Measurements from ENCODE around the gene UXS1.

UXS1 gene

DNA sequence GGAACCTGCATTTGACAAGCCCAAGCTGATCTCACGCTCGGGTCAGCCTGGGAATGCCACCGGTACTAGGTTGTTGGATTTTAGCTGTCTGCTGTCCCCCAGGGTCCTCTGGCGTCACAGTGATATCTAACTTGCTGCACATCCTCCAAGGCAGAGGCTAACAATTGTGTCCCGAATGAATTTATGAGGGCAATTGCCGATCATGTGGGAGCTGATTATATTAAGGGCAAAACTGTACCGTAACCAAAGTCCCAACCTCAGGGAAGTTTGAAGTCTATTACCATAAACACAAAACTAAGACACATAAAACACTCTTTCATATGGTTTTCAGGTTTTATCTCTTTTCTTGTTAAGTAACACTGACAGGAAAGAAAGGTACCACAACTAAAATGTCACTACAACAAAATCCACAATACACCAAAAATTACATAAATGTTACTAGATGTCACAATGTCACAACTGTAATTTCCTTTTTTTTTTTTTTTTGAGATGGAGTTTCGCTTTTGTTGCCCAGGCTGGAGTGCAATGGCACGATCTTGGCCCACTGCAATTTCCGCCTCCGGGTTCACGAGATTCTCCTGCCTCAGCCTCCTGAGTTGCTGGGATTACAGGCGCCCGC is 6.7 kb downstream of the UXS1 start:
- DNase-seq, result no peak

- no peak for DNase-seq
Observed at GRCh38 chr2:106185475-106186184, 8.5 kb downstream of the UXS1 start.

DNA sequence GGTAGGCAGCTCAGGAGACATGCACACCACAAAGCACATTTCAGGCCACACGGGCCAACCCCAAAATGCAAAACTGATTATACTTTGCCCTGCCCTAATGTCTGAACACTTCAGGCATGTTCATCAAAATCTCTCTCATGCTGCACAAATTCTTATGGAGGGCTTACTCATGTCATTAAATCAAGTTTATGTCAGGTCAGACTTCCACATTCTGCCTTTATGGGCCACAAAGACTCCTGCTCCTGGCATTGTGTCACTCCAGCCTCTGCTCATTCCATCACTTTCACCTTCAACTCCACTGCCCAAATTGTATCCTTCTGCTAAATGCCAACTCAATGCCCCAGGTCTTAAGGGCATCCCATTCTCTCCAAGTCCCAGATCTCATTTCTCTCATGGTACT is 9.2 kb downstream of the UXS1 start:
- no peak for DNase-seq

DNA sequence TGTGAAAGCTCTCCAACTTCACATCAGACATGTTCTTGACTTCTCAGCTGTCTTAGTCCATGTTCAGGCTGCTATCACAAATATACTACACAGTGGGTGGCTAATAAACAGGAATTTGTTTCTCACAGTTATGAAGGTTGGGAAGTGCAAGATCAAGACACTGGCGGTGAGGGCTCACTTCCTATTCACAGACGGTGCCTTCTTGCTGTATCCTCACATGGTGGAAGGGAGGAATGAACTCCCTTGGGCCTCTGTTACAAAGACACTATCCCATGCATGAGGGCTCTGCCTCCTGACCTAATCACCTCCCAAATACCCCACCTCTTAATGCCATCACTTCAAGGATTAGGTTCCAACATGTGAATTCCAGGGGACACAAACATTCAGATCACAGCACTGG is 9.7 kb downstream of the UXS1 start:
- no peak for DNase-seq

DNA sequence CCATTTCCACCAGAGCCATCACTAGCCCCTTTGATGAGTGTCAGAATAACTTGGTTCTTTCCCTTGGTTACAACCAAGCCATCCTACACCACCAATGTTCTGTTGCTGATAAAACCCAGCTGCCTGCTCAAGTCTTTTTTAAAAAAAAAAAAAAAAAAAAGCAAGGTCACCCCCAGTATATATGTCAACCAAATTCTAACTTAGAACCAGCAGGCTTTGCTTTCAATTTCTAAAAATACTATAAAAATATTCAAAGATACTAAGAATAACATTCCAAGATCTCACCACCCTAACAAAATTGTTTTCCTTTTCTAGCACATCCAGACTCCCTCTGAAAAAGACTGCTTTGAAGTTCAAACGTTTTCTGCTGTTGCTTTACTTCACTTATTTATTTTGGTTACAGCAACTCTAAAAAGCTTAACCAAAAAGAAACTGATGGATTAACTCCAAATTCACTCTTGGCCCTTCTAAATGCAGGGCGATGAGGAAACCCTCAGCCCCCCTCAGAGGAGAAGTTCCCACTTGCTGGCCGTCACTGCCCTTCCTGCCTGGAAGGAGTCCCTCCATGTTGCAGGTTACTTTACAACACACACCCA is 10.9 kb downstream of the UXS1 start:
- DNase-seq, result no peak

DNA sequence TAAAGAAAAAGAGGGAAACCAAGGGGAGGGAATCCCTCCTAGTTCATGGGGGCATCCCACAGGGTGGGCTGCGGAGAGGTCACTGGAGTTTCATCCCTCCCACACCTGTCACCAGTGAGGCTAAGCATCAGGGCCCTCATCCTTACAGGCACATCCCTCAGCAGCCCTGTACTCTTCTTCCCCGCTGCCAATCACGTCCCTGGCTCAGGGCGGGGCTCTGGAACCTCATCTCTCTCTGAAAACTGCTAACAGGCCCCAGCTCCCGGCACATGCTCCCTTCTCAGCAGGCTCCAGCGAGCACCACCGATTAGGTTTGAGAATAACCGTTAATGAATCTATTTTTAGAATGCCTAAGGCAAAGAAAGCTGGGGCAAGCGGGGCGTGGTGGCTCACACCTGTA is 13.0 kb downstream of the UXS1 start:
- DNase-seq, result no peak

GRCh38 chr2:106180602-106181001 is 13.5 kb downstream of the UXS1 start:
- no peak for DNase-seq

DNA sequence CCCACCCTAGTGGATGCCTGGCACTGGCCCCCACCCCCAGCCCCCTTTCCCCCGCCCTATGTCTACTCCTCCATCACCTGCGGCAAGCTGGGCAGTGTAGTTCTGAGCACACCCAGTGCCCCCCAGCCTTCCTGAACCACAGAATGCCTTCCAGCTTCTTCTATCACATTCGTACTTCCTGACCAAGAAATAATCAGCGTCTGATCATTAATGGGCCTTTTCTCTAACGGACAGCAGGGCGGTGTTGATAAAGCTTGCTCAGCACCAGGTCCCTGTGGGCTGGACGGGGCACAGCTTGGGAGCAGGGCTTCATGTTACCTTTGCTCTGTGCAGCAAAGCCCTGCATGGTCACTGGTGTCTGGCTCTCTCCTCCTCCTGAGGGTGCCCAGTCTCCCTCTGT is 15.4 kb downstream of the UXS1 start:
- DNase-seq, result no peak

- no peak for DNase-seq
Observed at GRCh38 chr2:106177581-106177980, 16.5 kb downstream of the UXS1 start.

DNA sequence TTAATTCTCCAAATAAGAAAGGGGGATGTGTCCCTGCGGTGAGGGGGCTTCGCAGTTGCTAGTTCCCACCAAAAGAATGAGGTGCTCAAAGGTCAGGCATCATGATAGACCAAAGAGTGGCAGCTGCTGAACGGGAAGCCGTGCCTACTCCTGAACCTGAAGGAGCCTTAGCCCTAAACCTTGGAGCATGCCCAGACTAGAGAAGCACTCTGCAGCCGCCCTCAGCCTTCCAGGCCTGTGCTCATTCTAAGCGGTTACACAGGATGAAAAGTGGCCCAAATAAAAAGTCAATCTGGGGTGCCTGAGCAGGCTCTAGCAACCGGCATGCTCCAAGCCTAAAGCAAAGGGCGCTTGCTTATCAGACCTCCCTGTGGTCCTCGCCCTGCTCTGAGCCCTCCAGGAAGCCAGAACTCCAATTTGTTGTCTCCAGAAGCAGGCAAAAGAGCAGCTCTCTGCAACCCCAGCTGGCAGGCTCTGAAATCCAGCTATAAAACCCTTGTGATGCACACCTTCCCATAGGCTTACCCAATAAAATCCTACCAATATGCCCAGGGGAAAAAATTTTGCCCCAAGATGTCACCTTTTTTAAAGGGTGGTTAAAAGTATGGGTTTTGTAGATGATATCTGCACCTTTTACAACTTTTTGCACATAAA is 17.5 kb downstream of the UXS1 start:
- no peak for DNase-seq

GRCh38 chr2:106175086-106175850 is 18.8 kb downstream of the UXS1 start:
- no peak for DNase-seq

DNA sequence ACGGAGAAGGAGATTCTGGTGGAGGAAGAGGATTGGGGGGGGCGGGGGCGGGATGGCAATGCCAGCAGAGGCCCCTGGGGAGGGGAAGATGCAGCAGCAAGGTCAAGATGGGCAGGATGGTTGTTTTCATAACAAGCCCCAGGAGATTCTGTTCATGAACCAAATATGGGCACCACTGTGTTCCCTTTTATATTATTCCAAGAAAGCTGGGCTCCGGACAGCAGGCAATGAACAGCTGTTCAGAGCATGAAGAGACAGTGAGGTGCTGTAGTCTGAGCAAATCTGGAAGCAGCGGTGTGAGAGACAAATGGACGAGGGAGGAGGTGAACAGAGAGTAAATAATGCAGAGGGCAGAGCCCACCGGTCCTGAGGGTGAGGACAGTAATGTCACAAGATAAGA is 20.0 kb downstream of the UXS1 start:
- DNase-seq, result no peak

- DNase-seq, result no peak
Observed at GRCh38 chr2:106172649-106173048, 21.5 kb downstream of the UXS1 start.

DNA sequence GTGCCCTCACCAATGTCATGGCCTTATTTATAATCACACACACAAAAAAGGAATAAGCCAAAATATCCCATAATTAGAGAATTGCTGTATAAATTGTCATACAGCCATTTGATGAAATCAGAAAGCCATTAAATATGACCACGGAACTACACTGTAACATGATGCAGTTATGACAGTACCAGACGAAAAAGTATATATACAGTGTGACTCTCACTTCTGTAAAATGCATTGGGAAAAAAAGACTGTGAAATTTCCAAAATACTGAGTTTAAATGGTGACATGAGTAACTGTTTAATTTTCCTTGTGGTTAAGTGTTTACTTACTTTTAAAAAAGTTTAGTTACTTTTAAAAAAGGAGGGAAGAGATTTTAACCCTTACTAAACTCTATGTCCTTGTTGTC is 25.4 kb downstream of the UXS1 start:
- no peak for DNase-seq

- no peak for DNase-seq
Observed at GRCh38 chr2:106167067-106167466, 27.0 kb downstream of the UXS1 start.

GRCh38 chr2:106165561-106165960 is 28.5 kb downstream of the UXS1 start:
- no peak for DNase-seq

DNA sequence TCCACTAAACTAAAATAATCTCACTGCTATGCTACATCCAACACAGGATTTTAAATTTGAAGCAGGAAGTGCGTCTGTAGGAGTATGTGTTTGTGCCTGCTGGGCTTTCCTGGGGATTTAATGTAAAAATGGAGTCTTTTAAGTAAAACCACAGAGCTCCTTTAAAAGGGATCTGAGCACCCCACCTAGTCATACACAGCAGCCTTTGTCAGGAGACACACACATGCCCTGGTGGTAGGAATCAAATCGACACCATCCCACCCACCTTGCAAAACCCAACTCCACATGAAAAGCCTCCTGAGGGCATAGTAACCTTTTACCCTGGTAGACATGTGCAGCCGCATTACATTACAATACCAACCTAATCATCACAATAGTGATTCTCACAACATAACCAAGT is 29.1 kb downstream of the UXS1 start:
- no peak for DNase-seq

DNA sequence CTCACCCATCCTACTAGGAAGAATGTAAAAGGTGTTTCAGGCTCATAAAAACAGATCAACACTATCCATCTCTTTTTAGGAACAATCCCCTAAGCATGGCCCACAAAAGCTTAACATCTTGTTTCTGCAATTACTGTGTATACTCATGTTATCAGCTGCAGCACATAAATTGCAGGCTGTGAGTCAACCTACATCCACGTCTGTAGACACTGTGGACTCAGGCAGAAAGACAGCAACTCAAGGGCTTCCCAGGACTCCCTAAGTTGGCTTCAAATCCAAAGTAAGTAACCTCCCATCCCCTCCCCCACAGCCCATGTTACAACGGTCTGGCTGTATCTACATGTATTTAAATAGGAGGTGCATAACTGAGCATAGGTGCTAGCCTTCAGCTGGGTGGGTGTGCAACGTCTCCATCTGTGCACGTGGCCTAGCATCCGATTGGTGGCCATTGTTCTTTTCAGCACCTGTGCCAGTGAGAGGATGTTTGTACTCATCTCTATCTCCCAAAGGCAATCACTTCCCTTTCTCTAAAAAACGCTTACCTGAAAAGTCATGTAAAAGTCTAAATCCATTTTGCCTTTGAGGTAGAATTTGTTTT is 30.1 kb downstream of the UXS1 start:
- no peak for DNase-seq

- no peak for DNase-seq
Observed at GRCh38 chr2:106161938-106162820, 31.9 kb downstream of the UXS1 start.

- no peak for DNase-seq
Observed at GRCh38 chr2:106161341-106161740, 32.8 kb downstream of the UXS1 start.

GRCh38 chr2:106160786-106161261 is 33.3 kb downstream of the UXS1 start:
- DNase-seq, result no peak

Measured in DMS79 (cell line).